ENCODE data around the gene PPP1R3E. TPM values are rescaled to one million over a fixed set of nuclear protein-coding genes. Genes with fewer than 3 reads are reported as not detected.
A peak's percentile ranks its signal among the peaks of the same experiment; 100 is the strongest.

The PPP1R3E gene
- total RNA-seq, 1 donor from 2014 or later, result 6.7 TPM

- ATAC-seq (ENCODE audit: poor library complexity) (no peak), DNase-seq (no peak)
- intact Hi-C loops (cut with DNase I), result loop anchor here (10.0 kb wide), 2 partner anchors 130 to 240 kb away; partner anchors contain the start of gene AP1G2
These were observed 21.8 kb upstream of the PPP1R3E start for GRCh38 chr14:23324455-23324846.

GRCh38 chr14:23323838-23324454 is 21.3 kb upstream of the PPP1R3E start:
- ATAC-seq (ENCODE audit: poor library complexity), result no peak
- DNase-seq, result no peak
- intact Hi-C loops (cut with DNase I), result loop anchor here (10.0 kb wide), 2 partner anchors 131 to 241 kb away; partner anchors contain the start of gene AP1G2

DNA sequence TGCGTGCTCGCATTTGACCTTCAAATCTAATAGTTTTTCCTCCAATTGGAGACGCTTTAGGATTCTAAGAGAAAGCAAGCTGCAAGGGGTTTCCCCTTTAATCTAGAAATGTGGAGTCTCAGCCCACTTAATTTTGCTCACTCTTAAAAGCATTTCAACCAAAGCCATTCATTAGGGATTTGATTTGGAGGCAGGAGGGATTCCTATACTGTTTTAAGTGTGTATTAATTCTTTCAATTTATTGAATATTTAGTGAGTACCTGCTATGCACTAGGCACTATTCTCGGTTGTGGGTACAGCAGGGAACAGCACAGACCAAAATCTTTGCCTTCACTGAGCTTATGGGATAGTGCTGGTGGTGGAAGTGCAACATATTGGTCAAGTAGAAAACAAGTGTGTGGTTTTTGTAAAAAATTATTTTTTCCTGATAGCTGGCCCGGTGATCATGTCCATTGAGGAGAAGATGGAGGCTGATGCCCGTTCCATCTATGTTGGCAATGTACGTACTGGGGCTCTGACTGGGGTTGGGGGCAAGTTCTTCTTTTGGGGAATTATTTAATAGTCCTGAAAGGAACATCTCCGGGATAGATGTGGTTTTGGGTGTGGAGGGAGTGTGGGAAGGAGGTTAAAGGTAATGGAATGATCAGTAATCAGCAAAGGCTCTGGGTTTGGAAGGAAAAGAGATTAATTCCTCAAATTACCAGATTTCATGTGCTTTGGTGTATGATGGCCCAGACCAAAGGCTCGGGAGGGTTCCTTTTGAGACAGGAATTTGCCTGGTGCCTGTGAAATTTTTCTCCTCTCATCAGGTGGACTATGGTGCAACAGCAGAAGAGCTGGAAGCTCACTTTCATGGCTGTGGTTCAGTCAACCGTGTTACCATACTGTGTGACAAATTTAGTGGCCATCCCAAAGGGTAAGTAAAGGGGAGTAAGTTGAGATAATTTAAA is 20.2 kb upstream of the PPP1R3E start:
- DNase-seq, result no peak
- ATAC-seq (ENCODE audit: poor library complexity), result no peak
- intact Hi-C loops (cut with DNase I), result loop anchor here (10.0 kb wide), 2 partner anchors 132 to 242 kb away; partner anchors contain the start of gene AP1G2

- peak; percentile 62 for DNase-seq
These were observed 19.2 kb upstream of the PPP1R3E start for GRCh38 chr14:23321572-23322547.

GRCh38 chr14:23320584-23321571 is 18.2 kb upstream of the PPP1R3E start, which contains the start of gene PABPN1:
PABPN1 (plus strand) TSS chr14:23321457; CDS start chr14:23321470, 13 bp downstream.
- ATAC-seq (ENCODE audit: poor library complexity), result peak; percentile 95
- intact Hi-C loops (cut with DNase I), result loop anchor here (10.0 kb wide), 2 partner anchors 134 to 244 kb away; partner anchors contain the start of gene AP1G2
- peak; percentile 98 for DNase-seq

More at GRCh38 chr14:23321572-23322547, 19.2 kb upstream of the PPP1R3E start:
- ATAC-seq (ENCODE audit: poor library complexity), result peak; percentile 32
- intact Hi-C loops (cut with DNase I), result loop anchor here (10.0 kb wide), 2 partner anchors 133 to 243 kb away; partner anchors contain the start of gene AP1G2

- intact Hi-C loops (cut with DNase I), result loop anchor here (10.0 kb wide), 2 partner anchors 135 to 245 kb away; partner anchors contain the start of gene AP1G2
- DNase-seq (no peak), ATAC-seq (ENCODE audit: poor library complexity) (no peak)
These were observed 17.3 kb upstream of the PPP1R3E start for GRCh38 chr14:23319746-23320583.

DNA sequence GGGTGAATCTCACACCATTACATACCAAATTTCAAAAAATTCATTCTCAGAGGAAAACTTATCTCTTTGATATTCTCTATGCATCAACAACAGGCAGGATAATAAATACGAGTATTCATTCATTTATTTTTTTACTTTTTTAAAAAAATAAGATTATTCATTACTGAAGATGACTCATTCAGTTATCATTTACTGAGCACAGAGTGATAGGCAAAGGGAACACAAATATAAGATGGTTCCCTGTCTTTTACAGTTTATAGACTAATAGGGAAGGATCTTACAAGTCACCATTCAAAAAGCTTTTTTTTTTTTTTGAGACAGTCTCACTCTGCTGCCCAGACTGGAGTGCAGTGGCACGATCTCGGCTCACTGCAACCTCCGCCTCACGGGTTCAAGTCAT is 13.6 kb upstream of the PPP1R3E start:
- intact Hi-C loops (cut with DNase I), result no loop called here
- ATAC-seq (ENCODE audit: poor library complexity), result no peak

GRCh38 chr14:23310546-23310945 is 7.9 kb upstream of the PPP1R3E start:
- no peak for ATAC-seq (ENCODE audit: poor library complexity)
- no peak for DNase-seq
- intact Hi-C loops (cut with DNase I), result no loop called here

More for the DNA sequence above, 13.6 kb upstream of the PPP1R3E start:
- DNase-seq, result no peak

DNA sequence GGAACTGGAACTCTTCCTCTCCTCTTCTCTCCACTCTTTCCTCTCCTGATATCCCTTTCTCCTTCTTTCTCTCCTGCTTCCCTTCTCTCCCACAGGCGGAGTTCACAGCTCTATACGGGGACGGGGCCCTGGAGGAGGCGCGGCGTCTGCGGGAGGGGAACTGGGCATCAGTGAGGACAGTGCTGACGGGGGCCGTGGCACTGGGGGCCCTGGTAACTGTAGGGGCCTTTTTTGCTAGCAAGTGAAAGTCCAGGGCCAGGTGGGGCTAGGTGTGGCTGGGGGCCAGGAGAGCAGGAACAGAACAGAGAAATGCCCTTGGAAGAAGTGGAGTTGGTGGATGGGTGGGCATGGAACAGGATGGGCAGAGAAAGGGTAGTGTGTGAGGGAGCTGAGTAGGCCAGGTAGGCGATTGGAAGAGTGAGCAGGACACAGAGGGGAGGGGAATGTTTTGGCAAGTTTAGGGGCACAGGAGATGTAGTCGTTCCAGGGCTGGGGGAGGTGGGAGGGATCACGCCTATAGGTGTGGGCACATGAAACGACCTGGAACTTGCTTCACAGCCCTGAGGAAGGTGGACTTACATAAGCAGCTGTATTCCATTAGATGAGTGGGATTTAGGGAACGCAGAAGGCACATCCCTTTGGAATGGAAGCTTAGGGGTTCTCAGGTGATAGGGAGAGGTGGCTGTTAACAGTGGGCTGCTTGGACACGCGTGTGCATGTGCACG is 6.2 kb upstream of the PPP1R3E start:
- intact Hi-C loops (cut with DNase I), result no loop called here
- ATAC-seq (ENCODE audit: poor library complexity), result no peak
- no peak for DNase-seq

DNA sequence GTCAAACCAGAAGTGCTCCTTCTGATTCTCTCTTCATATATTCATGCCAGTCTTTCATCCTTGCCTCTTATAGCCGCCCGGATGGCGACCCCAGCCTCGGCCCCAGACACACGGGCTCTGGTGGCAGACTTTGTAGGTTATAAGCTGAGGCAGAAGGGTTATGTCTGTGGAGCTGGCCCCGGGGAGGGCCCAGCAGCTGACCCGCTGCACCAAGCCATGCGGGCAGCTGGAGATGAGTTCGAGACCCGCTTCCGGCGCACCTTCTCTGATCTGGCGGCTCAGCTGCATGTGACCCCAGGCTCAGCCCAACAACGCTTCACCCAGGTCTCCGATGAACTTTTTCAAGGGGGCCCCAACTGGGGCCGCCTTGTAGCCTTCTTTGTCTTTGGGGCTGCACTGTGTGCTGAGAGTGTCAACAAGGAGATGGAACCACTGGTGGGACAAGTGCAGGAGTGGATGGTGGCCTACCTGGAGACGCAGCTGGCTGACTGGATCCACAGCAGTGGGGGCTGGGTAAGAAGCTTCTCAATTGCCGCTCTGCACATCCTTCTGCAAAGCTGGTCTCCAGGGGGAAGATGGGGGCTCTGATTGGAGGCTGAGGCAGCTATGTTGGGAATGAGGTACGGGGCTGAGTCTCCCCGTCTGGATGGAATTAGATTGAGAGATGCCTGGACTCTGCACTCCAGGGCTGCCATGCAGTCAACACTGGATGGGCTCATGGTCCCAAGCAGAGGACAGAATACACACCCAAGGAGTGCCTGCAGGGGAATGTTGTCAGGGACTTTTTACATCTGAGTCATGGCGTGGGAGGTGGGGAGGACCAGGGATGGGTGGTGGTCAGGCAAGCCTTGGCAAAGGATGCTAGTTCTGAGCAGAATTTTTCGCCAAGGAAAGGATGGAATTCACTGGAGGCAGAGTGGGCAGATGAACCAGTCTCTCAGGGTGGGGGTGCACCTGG is 5.3 kb upstream of the PPP1R3E start:
- intact Hi-C loops (cut with DNase I), result no loop called here
- DNase-seq, result no peak
- no peak for ATAC-seq (ENCODE audit: poor library complexity)

DNA sequence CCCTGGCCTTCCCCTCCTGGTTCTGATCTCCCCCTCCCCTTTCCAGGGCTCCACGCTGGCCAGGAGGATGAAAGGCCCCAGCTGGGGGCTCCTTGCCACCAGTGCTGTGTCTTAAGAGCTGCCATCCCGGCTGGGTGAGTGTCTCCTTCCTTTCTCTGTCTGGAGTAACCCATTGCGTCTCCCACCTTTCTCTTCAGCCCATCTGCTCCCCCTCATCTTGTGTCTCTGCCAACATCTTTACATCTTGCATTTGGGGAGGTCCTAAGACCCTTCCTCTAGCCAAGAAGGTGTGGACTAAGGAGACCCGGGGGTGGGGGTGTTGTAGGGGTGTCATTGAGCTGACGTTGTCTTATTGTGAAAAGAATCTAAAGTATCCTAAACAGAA is 4.5 kb upstream of the PPP1R3E start:
- intact Hi-C loops (cut with DNase I), result no loop called here
- DNase-seq, result no peak

DNA sequence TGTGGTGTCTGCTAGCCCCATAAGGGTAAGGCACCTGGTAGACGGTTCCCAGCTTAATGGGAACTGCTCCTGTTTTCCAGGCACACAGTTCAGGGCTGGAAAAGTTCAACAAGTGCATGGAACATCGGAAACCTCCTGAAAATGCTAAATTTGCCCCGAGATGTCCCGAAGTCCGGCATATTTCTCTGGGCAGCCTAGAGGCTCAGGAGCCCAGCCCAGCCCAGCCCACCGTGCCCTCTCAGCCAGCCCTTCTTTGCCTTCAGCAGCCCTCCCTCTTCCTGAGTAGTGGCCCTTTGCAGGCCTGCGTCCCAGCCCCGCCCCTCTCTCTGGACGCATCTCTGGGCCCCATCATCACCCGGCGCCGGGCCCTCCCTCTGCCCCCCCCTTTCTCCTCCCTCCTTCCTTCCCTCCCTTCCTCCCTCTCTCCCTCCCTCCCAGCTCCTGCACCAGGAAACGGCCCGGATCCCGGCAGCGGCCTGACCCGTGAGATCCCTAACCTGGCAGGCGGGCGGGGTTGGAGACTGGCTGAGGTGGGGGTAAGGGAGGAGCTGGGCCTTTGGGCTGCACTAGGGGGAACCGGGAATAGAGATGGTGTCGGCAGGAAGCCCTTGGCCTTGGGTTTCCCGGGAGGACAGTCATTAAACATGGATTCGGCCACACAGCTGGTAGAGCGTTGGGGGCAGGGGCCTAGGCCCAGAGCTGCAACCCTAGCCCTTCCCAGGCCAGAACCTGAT is 3.9 kb upstream of the PPP1R3E start, which contains the start of gene BCL2L2:
TSS of gene BCL2L2 (plus strand) at position 422 of the 734 bp plus-strand sequence. CDS start 935 bp downstream, outside the sequence.
- ATAC-seq (ENCODE audit: poor library complexity), result peak; percentile 70
- DNase-seq, result peak; percentile 96
- intact Hi-C loops (cut with DNase I), result no loop called here

More for the DNA sequence above, 4.5 kb upstream of the PPP1R3E start:
- no peak for ATAC-seq (ENCODE audit: poor library complexity)

GRCh38 chr14:23301969-23302289 is 730 bp downstream of the PPP1R3E start:
- intact Hi-C loops (cut with DNase I), result no loop called here
- ATAC-seq (ENCODE audit: poor library complexity) (peak; percentile 9), DNase-seq (no peak)

All from Right ventricle myocardium superior (tissue), 1 donor.